Measurements from ENCODE around the gene PRSS8.

Gene PRSS8

DNA sequence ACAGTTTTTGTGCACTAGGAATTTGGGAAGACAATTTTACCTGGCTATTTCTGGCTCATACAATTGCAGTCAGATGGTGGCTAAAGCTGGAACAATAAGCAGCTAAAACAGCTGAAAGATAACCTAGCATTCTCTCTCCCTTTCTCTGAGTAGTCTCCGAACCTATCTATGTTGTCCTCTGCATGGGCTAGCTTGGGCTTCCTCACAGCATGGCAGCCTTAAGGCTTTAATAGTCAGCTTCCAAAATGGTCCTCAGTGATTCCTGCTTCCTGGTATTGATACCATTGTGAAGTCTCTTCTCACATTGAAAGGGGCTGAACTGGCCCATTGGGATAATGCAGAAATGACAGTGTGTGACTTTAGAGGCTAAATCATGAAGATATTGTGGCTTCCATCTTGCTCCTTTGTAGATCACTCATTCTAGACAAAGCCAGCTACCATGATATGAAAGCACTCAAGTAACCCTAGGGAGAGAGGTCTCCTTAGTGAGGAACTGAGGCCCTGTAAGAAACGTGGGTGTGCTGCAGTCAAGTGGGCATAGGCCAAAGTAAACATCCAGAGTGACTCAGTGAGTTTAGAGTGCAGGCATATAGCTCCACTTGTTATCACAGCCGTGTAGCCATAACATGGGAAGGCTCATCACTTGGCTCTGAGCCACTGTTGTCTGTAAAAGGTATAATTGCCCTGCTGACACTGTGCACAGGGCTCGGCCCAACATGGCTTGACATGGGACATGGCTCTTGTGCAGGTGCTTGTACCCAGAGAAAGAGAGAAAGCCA is 35.5 kb downstream of the PRSS8 start:
- DNase-seq = no peak

DNA sequence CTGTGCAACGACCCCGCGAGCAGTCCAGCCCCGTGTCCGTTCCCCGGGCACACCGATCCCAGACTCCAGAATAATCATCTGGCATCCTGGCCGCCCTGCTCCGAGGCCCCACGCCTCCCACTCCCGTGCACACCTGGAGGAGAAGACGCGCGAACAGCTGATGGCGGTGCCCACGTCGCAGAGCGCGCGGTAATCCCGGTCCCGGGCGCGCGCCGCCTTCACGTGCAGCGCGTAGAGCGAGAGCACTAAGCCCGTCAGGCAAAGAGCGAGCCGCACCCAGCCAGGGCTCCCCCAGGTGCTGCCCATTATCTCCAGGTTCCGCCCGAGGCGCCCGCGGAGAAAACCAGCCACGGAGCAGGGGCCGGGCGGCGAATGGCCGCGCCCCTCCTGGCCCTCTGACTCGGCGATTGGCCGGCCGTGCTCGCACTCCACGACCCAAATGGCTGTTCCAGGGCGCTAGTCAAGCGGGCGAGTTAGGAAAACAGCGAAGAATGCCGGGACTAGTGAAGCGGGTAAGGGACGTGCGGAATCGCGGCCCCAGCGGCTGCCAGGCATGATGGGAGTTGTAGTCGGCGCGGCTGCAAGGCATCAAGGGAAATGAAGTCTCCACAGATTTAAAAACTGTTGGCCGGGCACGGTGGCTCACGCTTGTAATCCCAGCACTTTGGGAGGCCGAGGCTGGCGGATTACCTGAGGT is 41.0 kb downstream of the PRSS8 start, which contains the start of gene VKORC1:
TSS of gene VKORC1 (minus strand) at position 374 of the 697 bp plus-strand sequence. CDS start at position 306, 68 bp downstream.
- DNase-seq = peak; percentile 94

- DNase-seq = no peak
These were observed 41.5 kb downstream of the PRSS8 start for GRCh38 chr16:31094088-31094423.

GRCh38 chr16:31093132-31093703 is 42.3 kb downstream of the PRSS8 start:
- no peak for DNase-seq

DNA sequence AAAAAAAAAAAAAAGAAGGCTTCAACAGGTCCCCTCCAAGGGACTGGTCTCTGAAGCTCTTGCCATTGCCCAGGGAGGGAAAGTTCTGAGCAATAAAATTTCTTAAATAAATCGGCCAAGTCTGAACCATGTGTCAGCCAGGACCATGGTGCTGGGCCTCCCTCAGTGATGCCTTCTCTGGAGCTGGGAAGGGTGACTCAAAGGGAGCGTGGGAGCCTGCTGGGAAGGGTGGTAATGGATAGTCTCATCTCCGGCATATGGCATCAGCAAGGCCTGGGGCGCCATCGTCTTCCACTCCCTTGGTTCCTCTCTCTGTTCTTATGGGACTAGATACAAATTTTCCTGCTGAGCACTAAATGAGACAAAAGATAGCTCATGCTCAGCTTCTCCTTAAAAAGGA is 43.2 kb downstream of the PRSS8 start:
- DNase-seq = no peak

DNA sequence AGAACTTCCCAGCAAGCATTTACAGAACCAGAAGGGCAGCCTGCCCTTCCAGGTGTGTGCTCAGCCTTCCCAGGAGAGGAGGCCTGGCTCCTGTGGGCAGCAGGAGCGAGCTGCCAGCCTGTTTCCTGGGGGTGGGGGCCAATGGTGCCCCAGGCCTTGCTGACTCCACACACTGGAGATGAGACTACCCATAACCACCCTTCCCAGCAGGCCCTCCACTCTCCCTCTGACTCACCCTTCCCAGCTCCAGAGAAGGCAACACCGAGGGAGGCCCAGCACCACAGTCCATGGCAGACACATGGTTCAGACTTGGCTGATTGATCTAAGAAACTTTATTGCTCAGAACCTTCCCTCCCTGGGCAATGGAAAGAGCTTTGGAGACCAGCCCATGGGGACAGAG is 45.0 kb downstream of the PRSS8 start:
- no peak for DNase-seq

GRCh38 chr16:31089199-31089598 is 46.3 kb downstream of the PRSS8 start:
- no peak for DNase-seq

DNA sequence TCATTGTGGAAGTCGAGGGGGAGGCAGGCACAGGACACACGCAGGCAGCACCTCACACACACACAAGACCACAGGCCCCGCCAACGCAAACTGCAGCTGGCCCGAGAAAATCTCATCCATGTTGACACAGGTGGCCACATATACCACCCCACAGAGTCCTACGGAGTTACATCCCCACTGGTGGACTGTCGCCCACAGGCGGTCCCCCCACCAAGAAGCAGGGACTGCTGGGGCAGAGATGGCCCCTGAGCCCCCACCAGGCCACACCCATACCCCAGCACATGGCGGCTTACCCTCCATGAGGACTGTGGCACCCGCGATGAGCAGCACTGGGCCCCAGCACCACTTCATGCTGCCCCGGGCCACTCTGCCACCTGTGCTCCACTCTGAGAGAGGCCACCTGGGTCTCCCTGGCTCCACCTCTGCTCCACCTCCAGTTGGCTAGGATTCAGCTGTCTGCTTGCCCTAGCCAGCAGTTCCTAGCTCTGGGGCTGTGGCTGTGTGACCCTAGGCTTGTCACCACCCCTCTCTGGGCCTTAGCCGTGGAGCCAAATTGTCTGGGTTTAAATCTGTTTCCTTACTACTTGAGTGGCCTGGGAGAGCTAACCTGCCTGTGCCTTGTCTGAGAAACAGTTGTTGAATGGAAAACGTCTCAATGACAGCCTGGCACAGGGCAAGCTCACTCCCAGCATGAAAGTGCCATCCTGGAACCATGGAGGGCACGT is 46.9 kb downstream of the PRSS8 start, which contains the start of gene PRSS53:
TSS of gene PRSS53 (minus strand) at position 485 of the 725 bp plus-strand sequence. CDS start at position 351, 134 bp downstream.
- no peak for DNase-seq

DNA sequence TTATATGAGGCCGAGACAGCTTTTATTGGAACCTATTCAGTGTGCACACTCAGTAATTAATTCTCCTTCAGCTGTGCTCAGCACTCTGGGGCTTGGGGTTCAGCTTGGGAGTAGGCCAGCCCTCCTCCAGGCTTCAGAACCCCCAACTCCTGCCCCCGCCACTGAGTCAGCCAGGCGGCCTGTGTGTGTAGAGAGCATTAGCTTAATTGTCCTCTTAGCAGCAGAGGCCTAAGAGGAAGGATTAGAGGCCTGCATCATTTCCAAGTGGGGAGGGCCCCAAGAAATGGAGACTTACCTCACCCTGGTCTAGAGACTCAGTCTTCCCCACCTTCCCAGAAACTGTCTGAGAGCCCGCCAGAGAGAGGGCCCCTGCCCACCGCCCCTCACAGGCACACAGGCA is 47.6 kb downstream of the PRSS8 start:
- no peak for DNase-seq

GRCh38 chr16:31087481-31087880 is 48.0 kb downstream of the PRSS8 start:
- DNase-seq = no peak

DNA sequence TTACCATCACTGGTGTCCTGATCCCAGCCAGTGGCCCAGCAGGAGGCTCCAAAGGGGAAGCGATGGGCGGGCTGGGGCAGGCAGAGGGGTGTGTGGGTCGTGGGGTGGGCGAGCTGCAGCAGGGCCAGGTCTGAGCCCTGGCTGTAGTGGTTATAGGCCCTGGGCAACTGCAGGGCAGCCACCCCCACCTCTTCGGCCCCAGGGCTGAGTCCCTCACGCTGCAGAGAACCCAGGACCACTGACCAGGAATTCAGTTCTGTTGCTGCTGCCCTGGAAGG is 49.0 kb downstream of the PRSS8 start:
- no peak for DNase-seq

GRCh38 chr16:31085873-31086628 is 49.5 kb downstream of the PRSS8 start:
- no peak for DNase-seq

GRCh38 chr16:31085411-31085810 is 50.1 kb downstream of the PRSS8 start:
- DNase-seq = no peak

GRCh38 chr16:31084584-31085302 is 50.8 kb downstream of the PRSS8 start:
- no peak for DNase-seq

GRCh38 chr16:31083981-31084380 is 51.5 kb downstream of the PRSS8 start:
- DNase-seq = no peak

- no peak for DNase-seq
These were observed 52.0 kb downstream of the PRSS8 start for GRCh38 chr16:31083556-31083955.

GRCh38 chr16:31083081-31083480 is 52.4 kb downstream of the PRSS8 start:
- DNase-seq = no peak

DNA sequence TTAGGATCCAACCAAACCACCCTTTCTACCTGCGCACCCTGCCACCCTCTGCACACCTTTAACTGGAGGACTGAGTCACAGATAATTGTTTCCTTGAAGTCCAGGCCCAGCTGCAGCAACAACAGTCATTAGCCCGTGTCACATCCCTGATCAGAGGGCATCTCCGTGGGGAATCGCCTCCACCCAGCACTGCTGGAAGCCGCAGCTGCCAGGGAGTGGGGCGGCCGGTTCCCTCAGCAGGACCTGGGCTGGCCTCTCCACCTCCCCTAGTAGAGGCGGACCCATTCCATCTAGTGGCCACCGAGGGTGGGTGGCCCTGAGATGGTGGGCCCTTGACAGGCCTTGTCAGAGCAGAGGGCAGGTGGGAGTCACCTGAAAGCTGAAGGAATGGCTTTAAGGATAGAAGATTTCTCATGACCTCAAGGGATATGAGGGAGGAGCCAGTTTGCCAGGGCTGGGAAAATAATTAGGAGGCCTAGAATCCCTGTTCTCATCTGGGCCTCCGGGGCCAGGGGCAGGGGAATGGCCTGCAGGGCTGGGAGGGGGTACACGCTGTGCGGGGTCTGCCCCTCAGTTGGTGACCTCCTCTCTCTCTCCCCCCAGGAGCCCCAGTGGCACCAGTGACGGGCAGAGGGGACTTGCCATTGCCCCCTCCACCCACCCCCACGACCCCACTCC is 53.0 kb downstream of the PRSS8 start:
- DNase-seq = no peak
